HG03442 (cell line): ENCODE data around the gene DAPK1.
"Not testable (repeated sequence)": the region's sequence is repeated elsewhere in the genome, so short reads cannot be mapped to it uniquely, and the experiment has no call there.

Source experiments
- ATAC-seq: cut with Tn5 transposase; IDR thresholded peaks from one replicate; pipeline ENCODE4 v1.9.1; 2021; ENCODE audit warnings: mild to moderate bottlenecking, moderate library complexity; ENCODE audit not compliant: unreplicated experiment

The DAPK1 gene

GRCh38 chr9:87498046-87498810 lies 561 bp downstream of the DAPK1 start:
- peak; percentile 24 for ATAC-seq

- ATAC-seq, result no peak
Observed at GRCh38 chr9:87498811-87499360, 1.2 kb downstream of the DAPK1 start.

GRCh38 chr9:87499424-87500017 lies 1.9 kb downstream of the DAPK1 start:
- peak; percentile 30 for ATAC-seq

- ATAC-seq, result no peak
Observed at GRCh38 chr9:87500491-87501270, 3.0 kb downstream of the DAPK1 start.

- ATAC-seq, result not testable (repeated sequence)
Observed at GRCh38 chr9:87501271-87501656, 3.6 kb downstream of the DAPK1 start.

- no peak for ATAC-seq
Observed at GRCh38 chr9:87501806-87502205, 4.1 kb downstream of the DAPK1 start.

GRCh38 chr9:87502391-87503221 lies 4.9 kb downstream of the DAPK1 start:
- ATAC-seq, result no peak

- no peak for ATAC-seq
Observed at GRCh38 chr9:87503430-87503829, 5.8 kb downstream of the DAPK1 start.

GRCh38 chr9:87503927-87504326 lies 6.3 kb downstream of the DAPK1 start:
- ATAC-seq, result no peak

- ATAC-seq, result no peak
Observed at GRCh38 chr9:87504938-87505337, 7.3 kb downstream of the DAPK1 start.

- ATAC-seq, result no peak
Observed at GRCh38 chr9:87505869-87506678, 8.4 kb downstream of the DAPK1 start.

GRCh38 chr9:87507576-87507975 lies 9.9 kb downstream of the DAPK1 start:
- no peak for ATAC-seq

GRCh38 chr9:87510252-87510683 lies 12.6 kb downstream of the DAPK1 start:
- no peak for ATAC-seq

GRCh38 chr9:87512311-87512710 lies 14.6 kb downstream of the DAPK1 start:
- ATAC-seq, result no peak

- ATAC-seq, result no peak
Observed at GRCh38 chr9:87513161-87513560, 15.5 kb downstream of the DAPK1 start.

GRCh38 chr9:87513880-87514535 lies 16.3 kb downstream of the DAPK1 start:
- no peak for ATAC-seq

GRCh38 chr9:87515006-87515405 lies 17.3 kb downstream of the DAPK1 start:
- no peak for ATAC-seq

- ATAC-seq, result no peak
Observed at GRCh38 chr9:87515588-87516221, 18.0 kb downstream of the DAPK1 start.
